Coronary artery (tissue), 2 donors: ENCODE data around the gene IL17RA.

Source experiments
- DNase-seq: peaks from one replicate; pipeline ENCODE4 v3.0.0-alpha.2; 2017; ENCODE audit warnings: low spot score
- H3K27ac ChIP-seq, 2 donors: fragments of 200-600 bp; sonication (generic); one replicate each; pipeline ENCODE4 v1.5.1; 2016 to 2019
- H3K4me3 ChIP-seq: fragments of 200-600 bp; sonication (generic); 2 replicates; pipeline ENCODE4 v1.5.1; 2016; ENCODE audit warnings: mild to moderate bottlenecking, moderate library complexity
- TF ChIP-seq, protein P1 (sequence below): fragments of 200-600 bp; sonication (generic); IDR thresholded peaks from one replicate; pipeline ENCODE4 v1.5.1; 2019; ENCODE audit warnings: antibody characterized with exemption

IL17RA gene

GRCh38 chr22:17064498-17065100 lies 20.2 kb upstream of the IL17RA start:
- TF ChIP-seq, protein P1, sequence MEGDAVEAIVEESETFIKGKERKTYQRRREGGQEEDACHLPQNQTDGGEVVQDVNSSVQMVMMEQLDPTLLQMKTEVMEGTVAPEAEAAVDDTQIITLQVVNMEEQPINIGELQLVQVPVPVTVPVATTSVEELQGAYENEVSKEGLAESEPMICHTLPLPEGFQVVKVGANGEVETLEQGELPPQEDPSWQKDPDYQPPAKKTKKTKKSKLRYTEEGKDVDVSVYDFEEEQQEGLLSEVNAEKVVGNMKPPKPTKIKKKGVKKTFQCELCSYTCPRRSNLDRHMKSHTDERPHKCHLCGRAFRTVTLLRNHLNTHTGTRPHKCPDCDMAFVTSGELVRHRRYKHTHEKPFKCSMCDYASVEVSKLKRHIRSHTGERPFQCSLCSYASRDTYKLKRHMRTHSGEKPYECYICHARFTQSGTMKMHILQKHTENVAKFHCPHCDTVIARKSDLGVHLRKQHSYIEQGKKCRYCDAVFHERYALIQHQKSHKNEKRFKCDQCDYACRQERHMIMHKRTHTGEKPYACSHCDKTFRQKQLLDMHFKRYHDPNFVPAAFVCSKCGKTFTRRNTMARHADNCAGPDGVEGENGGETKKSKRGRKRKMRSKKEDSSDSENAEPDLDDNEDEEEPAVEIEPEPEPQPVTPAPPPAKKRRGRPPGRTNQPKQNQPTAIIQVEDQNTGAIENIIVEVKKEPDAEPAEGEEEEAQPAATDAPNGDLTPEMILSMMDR, result no peak
- Histone ChIP-seq H3K27ac (peak overlapping the region in 1 of 2 donors; percentile 7), H3K4me3 (no peak overlapping the region)
- no peak for DNase-seq

DNA sequence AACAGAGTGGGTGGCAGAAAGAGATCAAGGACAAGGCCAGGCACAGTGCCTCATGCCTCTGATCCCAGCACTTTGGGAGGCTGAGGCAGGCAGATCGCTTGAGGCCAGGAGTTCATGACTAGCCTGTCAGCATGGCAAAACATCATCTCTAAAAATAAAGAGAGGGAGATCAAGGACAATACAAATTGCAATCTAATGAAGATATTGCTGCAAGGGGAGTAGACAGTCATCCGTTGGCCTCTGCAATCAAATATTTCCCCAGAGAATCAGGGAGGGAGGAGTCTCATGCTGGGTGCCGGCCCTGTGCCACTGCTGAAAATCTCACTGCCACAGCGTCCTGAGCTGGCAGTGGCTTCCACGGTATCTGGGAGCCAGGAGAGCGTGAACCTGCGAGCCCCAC lies 19.4 kb upstream of the IL17RA start:
- TF ChIP-seq, protein P1, result no peak
- Histone ChIP-seq H3K4me3 (no peak overlapping the region), H3K27ac (no peak overlapping the region)
- DNase-seq, result no peak

GRCh38 chr22:17072877-17073276 lies 11.9 kb upstream of the IL17RA start:
- TF ChIP-seq, protein P1, result no peak
- DNase-seq, result no peak
- no peak overlapping the region for H3K27ac ChIP-seq
- H3K4me3 ChIP-seq, result no peak overlapping the region

- TF ChIP-seq, protein P1, result no peak
- Histone ChIP-seq H3K4me3 (no peak overlapping the region), H3K27ac (no peak overlapping the region)
- no peak for DNase-seq
These were observed 10.2 kb upstream of the IL17RA start for GRCh38 chr22:17074648-17075002.

GRCh38 chr22:17077255-17077654 lies 7.5 kb upstream of the IL17RA start:
- H3K4me3 ChIP-seq, result no peak overlapping the region
- TF ChIP-seq, protein P1, result no peak
- DNase-seq, result no peak
- H3K27ac ChIP-seq, result no peak overlapping the region

- Histone ChIP-seq H3K4me3 (no peak overlapping the region), H3K27ac (no peak overlapping the region)
- DNase-seq, result no peak
- TF ChIP-seq, protein P1, result no peak
These were observed 5.2 kb upstream of the IL17RA start for GRCh38 chr22:17079572-17079971.

DNA sequence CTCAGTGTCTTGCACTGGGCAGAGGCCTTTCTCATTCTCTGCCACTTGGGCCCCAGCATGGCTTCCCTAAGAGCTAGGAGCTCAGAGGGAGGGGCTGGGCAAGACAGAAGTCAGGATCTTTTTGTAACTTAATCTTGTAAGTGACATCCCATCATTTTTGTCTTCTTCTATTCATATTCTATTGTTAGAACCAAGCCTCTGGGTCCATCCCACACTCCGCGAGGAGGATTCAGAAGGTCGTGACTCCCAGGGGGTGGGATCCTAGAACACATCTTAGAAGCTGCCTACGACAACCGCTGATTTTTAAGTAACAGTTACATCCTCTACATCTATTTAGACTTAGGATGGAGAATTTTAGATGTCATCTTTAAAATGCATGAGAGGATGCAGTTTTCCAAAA lies 1.5 kb upstream of the IL17RA start:
- Histone ChIP-seq H3K27ac (no peak overlapping the region), H3K4me3 (no peak overlapping the region)
- DNase-seq, result peak; percentile 29
- TF ChIP-seq, protein P1, result no peak
